Stomach (tissue), 4 donors: Measurements from ENCODE around the gene MEN1.

ENCODE experiments used
- EP300 ChIP-seq: sonication (generic); formaldehyde crosslinking; IDR thresholded peaks from one replicate; pipeline ENCODE4 v1.6.1; 2017; ENCODE audit warnings: antibody characterized with exemption
- TF ChIP-seq, protein P1 (sequence below), 7 experiments: fragments of 450-650 bp in 4 of 7; fragments of 200-600 bp in 3 of 7; sonication (generic) in 3 of 7; IDR thresholded peaks; one replicate each; pipeline ENCODE4 v1.5.1; 2016 to 2019; ENCODE audit warnings: antibody characterized with exemption in 7 of 7, control low read depth in 2 of 7, mild to moderate bottlenecking in 1 of 7

DNA sequence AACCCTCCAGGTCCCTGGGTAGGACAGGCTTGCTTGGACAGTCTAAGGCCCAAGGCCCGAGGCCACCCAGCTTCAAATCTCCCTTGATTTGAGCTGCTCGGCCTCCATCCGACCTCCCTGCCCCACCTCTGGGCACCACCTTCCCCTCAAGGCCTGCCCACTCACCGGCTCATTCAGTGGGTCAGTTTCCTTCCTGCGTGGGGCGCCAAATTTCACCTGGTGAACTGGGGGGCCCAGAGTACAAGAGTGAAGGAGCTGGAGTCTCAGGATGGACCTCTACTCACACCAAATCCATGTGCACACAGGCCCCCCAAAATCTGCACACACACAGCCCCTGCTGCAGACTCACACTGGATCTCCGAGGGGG is 11.1 kb downstream of the MEN1 start:
- TF ChIP-seq EP300 = no peak
- TF ChIP-seq, protein P1, sequence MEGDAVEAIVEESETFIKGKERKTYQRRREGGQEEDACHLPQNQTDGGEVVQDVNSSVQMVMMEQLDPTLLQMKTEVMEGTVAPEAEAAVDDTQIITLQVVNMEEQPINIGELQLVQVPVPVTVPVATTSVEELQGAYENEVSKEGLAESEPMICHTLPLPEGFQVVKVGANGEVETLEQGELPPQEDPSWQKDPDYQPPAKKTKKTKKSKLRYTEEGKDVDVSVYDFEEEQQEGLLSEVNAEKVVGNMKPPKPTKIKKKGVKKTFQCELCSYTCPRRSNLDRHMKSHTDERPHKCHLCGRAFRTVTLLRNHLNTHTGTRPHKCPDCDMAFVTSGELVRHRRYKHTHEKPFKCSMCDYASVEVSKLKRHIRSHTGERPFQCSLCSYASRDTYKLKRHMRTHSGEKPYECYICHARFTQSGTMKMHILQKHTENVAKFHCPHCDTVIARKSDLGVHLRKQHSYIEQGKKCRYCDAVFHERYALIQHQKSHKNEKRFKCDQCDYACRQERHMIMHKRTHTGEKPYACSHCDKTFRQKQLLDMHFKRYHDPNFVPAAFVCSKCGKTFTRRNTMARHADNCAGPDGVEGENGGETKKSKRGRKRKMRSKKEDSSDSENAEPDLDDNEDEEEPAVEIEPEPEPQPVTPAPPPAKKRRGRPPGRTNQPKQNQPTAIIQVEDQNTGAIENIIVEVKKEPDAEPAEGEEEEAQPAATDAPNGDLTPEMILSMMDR (IDR thresholded peaks at IDR 0.05) = no peak
